NK-92 treated with Interleukin-12 subunit alpha and Interleukin-12 subunit beta, amount 100 ng/mL, for 24 hours (cell line): Measurements from ENCODE around the gene RNU6-1.

ENCODE experiments used
- DNase-seq: peaks from one replicate; lab custom pipeline; 2025; lab: John Stamatoyannopoulos, UW

RNU6-1 gene

DNA sequence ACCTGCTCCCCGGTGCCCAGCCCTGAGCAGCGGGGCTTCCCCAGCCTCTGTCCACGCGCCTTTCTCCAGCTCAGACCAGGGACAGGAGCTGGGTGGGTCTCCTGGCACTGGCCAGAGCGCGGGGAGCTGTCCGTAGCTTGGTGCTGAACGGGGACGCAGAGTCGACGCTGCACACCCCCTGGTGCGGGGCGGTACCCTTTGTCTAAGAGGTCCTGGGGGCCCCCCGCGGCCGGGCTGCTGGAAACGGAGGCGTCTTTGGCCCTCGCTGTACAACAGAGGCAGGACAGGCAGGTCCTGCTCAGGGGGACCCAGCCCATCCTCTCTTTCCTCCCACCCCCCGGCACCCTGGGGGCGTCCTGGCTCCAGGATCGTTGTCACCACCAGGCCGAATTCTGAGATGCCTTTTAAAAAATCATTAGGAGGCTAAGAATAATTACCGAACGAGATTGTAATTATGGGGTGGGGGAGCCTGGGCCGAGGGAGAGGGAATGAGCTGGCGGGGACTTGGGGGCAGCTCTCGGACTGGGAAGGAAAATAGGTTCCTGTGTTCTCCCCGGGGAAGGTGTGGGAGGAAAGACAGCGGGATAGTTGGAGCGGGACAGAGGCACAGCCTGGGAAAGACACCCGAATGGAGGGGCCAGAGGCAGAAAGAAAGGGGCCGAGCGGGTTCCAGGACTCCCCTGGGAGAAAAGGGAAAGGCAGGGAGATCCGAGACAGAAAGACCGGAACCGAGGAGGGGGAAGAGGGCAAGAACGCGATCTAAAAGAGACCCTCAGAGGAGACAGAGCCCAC is 18.7 kb downstream of the RNU6-1 start:
- DNase-seq, result no peak

- no peak for DNase-seq
These were observed 19.5 kb downstream of the RNU6-1 start for GRCh38 chr15:67820122-67820991.

- no peak for DNase-seq
These were observed 20.2 kb downstream of the RNU6-1 start for GRCh38 chr15:67819636-67820035.

DNA sequence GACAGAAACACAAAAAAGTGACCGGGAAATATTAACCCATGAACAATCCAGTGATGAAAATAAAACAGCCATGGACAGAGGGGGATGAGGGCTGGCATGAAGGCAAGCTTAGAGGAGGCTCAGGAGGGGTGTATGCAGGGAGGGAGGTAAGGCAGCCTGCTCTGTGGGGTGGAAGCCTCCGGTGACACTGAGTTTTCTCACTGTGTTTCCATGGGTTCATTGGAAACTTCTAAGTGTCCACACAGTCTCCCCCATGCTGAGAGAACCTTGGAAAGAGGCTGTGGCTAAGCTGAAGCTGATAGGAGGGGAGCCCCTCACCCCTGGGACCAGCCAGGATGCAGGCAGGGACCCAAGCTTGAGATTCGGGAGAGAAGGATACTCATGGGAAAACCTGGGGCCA is 21.4 kb downstream of the RNU6-1 start:
- no peak for DNase-seq

GRCh38 chr15:67816668-67817067 is 23.2 kb downstream of the RNU6-1 start:
- DNase-seq, result no peak

DNA sequence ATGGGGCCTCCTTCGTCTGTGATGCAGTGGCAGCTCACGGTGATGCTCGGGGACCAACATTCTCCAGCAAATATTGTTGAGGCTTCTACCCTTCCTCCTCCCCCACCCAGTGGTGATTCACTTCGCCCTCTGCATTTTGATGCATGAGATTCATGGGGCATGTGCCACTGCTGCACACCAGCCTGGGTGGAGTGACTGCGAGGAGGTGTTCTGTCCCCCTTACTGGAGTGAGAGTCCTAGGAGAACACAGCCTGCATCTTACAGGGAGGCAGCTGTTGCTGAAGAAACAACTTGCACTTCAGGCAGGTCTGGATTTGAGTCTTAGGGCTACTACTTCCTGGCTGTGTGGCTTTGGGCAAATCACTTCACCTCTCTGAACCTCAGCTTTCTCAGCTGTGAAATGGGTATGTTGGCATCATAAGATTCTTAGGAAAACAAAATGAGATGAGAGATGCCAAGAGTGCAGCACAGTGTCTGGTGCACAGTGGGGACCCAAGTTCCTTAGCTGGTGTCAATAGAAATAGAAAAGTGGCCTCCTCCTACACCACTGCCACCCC is 24.7 kb downstream of the RNU6-1 start:
- DNase-seq, result no peak

DNA sequence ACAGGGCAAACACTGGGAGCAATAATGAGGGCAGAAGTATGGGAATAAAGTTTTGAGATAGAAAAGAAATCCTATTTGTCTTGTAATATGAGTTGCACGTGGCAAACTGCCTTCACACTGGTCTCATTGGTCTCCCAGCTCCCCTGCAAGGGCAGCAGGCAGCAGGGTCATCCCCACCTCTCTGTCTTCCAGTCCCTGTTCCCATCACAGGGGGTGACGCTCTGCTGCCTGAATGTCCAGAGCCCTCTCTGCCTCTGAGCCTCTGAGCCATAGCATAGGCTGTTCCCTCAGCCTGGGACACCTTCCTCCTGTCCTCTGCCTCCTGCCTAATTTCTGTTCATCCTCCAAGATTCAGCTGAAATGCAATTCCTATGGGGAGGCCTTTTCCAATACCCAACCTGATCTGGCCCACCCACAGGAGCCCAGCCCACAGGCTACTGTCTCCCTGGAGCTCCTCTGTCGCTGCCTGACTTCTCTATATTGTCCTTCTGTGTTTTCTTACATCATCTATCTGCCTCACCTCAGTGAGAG is 26.7 kb downstream of the RNU6-1 start:
- no peak for DNase-seq

DNA sequence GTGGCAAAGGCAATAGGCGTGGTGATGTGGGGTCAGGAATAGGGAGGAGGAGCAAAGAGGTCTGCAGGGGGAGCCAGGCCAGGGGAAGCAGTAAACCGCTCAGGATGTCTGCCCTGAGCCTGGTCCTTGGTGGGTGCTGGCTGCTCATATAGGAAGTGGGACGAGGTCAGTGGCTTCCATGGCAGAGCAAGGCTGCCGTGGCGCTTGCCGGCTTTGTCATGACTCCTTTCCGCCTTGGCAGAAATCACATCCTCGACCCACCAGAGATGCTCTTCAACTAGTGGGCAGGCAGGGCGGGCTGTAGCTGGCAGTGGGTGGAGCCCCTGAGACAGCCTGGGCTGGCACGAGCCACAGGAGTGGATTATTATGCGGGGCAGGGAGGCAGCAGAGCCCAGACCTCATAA is 27.6 kb downstream of the RNU6-1 start:
- DNase-seq, result no peak

GRCh38 chr15:67809866-67810265 is 30.0 kb downstream of the RNU6-1 start:
- DNase-seq, result no peak

DNA sequence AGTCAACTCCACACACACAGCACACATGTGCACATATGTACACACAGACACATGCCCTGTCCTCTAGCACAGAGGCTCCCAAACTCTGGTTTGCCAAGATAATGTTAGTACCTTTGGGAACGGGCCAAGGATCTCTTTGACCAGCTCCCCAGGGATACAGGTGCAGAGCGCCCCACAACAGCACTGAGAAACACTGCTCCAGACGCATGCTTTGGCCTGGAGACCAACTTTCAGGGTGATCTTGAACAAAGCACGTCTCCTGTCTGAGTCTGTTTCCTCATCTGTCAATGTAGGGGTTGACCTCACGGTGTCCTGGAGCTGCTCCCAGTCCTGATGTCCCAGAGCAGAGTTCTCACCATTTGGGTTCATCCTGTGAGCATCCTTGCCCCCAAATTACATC is 30.4 kb downstream of the RNU6-1 start:
- no peak for DNase-seq

- DNase-seq, result no peak
These were observed 31.0 kb downstream of the RNU6-1 start for GRCh38 chr15:67808821-67809220.

DNA sequence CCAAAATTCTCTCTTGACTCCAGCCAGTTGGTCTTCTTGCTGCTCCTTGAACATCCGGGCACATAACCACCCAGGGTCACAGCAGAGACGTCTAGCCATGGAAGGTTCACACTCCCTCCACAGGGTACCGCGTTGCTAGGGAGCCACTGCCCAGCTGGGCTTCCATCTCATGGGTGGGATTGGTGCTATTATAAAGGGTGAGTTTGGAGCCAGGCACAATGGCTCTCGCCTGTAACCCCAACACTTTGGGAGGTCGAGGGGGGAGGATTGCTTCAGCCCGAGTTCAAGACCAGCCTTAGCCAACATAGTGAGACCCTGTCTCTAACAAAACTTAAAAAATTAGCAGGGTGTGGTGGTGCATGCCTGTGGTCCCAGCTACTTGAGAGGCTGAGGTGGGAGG is 32.0 kb downstream of the RNU6-1 start:
- DNase-seq, result no peak

- no peak for DNase-seq
These were observed 32.7 kb downstream of the RNU6-1 start for GRCh38 chr15:67807141-67807540.

DNA sequence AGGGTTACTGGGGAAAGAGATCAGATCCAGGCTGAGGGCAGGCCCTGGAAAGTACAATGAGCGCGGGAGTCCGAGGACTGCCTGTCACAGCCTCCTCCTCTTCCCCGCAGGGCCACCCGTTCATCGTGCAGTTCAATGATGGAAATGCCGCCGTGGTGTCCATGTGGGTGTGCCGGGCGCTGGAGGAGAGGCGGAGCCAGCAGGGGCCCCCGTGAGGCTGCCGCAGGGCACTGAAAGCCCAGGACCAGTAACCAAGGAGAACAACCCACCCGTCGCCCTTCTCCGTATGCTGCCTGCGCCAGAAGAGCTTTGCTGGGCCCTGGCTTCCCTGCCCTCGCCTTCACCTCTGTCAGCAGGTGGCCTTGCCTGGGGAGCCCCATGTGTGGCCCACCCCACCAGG is 33.3 kb downstream of the RNU6-1 start:
- no peak for DNase-seq

DNA sequence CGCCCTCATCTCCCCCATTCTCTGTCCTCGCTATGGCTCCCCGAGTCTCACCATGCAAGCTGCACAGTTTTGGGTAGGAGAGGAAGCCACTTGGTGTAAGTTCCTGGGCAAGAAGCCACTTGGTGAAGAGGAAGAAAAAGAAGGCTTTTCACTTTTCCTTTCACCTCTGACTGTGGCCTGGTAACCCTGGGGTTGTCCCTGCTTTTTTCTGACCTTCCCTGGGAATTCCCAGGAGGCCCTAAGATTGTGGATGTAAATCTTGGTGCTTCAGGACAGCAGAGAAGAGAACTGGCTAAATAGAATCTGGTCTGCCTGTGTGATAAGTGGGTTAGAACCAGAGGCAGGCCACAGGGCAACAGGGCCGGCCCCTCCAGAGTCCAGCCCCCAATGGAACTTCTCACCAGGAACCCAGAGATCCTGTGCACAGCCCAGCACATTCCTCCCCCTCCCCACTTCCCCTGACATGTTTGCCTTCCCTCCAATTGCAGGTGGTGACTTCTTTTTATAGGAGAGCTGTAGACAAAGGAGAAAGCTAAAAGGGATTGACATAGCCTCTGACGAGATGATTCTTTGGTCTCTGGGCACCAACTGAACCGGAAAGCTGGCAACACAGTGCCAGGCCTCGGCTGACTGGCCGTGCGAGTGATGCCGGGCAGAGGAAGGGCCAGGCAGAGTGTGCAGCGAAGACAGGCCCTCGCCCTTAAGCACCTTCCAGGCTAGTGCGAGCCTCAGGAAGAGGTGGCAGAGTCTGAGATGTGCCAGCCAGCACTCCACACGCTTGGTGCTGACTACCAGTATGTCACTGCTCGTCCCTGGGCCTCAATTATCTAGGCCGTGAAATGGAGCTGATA is 34.0 kb downstream of the RNU6-1 start:
- DNase-seq, result no peak

DNA sequence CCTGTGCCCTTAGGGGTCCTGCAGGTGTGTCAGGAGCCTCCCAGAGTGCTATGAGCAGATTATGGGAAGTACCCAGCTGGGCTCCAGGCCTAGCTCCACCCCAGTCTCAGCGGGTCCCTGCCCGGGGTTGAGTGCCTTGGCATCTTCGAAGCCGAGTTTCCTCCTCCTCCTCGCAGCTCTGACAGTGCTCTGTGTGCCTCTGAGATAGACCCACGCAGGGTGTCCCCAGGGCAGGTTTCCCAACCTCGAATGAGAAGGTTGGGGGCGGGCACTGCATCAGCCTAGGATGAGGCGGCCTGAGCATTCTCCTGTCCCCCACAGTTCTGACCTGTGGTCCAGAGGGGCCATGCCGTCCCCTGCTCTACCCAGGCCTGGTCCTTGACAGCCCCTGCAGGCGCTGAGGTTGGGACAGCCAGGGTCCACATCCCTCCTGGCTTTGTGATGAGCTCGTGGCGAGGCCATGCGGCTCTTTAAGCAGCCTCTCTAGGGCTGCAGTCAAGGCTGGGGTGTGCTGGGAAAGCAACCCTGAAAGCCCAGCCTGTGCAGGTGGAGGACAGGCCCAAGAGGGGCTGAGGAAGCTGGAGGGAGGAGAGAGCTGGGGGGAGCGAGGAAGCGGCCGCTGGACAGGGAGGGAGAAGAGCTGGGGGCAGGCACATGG is 34.7 kb downstream of the RNU6-1 start:
- DNase-seq, result no peak

GRCh38 chr15:67803996-67804843 is 35.6 kb downstream of the RNU6-1 start:
- DNase-seq, result no peak

DNA sequence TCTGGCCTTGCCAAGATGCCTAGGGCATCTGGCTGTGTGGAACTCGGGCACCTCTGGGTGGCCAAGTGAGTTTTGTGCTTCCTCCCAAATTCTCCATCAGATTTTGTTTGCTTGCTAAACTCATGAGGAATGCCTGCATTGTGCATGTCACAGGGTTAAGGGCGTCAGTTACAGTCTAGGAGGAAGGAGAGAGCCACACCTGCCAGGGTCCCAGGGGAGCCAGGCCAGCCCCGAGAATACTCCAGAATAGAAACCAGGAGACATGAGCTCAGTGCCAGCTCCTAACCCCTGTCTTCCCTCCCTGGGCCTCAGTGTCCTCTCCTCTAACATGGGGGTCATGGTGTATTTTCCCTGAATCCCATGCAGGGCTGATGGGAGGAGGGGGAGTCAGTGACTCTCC is 36.5 kb downstream of the RNU6-1 start:
- no peak for DNase-seq

DNA sequence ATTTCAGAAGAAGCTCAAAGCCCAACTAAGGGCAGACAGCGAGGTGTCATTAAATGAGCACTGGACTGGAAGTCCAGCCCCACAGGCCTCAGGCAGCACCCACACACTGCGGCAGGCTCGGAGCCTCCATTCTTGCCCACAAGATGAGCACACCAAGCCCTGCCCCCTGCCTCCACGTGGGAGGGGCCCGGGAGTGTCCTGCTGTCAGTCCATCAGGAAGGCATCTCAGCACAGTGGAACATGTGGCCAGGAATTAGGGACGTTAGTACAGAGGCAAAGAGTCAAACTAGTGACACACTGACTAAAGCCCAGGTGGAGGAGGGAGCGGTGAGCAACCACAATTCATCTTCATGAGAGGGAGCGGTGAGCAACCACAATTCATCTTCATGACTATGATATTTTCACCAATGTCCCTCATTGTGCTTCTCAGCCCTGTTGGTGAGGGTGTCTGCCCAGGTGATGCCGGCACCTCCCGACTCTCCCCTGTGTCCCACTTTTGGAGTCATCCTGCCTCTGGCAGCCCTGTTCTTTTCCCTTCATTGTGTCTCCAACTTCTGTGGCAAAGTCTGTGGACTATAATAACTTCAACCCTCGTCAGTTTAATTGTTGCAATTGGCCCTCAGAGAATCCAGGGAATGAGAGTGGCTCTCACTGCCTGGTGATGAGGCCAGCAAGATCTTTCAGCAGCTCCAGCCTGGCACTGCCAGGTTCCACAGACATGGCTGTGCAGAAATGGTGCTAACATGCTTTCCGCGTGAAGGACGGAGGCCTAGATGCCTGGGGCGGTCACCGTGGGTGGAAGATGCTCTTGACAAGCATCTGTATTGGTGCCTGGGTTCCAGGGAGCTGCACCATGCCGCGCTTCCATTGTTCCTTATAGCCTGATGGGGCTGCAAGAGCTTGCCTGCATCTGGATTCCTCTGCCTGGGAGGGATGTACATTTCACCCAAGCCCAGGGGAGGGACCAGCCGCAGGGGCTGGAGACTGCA is 37.6 kb downstream of the RNU6-1 start:
- DNase-seq, result no peak
